Endodermal cell (in vitro differentiated cells): ENCODE measurements around the gene TRABD2B. TPM values are rescaled to one million over a fixed set of nuclear protein-coding genes. Genes with fewer than 3 reads are reported as not detected.

Source experiments
- DNase-seq: peaks from one replicate; pipeline ENCODE4 v3.0.0-alpha.2; 2017
- H3K27ac ChIP-seq: 2 replicates; pipeline ENCODE4 v1.5.1; 2013; ENCODE audit warnings: mild to moderate bottlenecking, low read depth, low read length, moderate library complexity
- H3K27me3 ChIP-seq: 2 replicates; pipeline ENCODE4 v1.6.1; 2013; ENCODE audit warnings: mild to moderate bottlenecking, low read length, moderate library complexity; ENCODE audit not compliant: insufficient read depth, control insufficient read depth, poor library complexity, severe bottlenecking
- H3K36me3 ChIP-seq: 2 replicates; pipeline ENCODE4 v1.7.0; 2013; ENCODE audit warnings: mild to moderate bottlenecking, low read length, moderate library complexity; ENCODE audit not compliant: control insufficient read depth, insufficient read depth
- H3K4me1 ChIP-seq: one replicate; pipeline ENCODE4 v1.7.0; 2013; ENCODE audit warnings: low read length; ENCODE audit not compliant: control insufficient read depth, insufficient read depth
- H3K4me3 ChIP-seq: 2 replicates; pipeline ENCODE4 v1.5.1; 2013; ENCODE audit warnings: mild to moderate bottlenecking, low read length, moderate library complexity
- H3K9ac ChIP-seq: 2 replicates; pipeline ENCODE4 v1.6.1; 2013; ENCODE audit warnings: mild to moderate bottlenecking, low read length, moderate library complexity; ENCODE audit not compliant: poor library complexity, severe bottlenecking; ENCODE audit errors: extremely low read depth
- H3K9me3 ChIP-seq: 2 replicates; pipeline ENCODE4 v1.6.1; 2013; ENCODE audit warnings: mild to moderate bottlenecking, low read length, moderate library complexity; ENCODE audit not compliant: control insufficient read depth
- H3K27ac Mint-ChIP-seq: 2 replicates; pipeline ENCODE4 v1.8.0; 2020; ENCODE audit warnings: mixed read lengths
- H3K27me3 Mint-ChIP-seq: 2 replicates; pipeline ENCODE4 v1.8.0; 2021; ENCODE audit warnings: mild to moderate bottlenecking, mixed read lengths; ENCODE audit not compliant: insufficient read depth
- H3K36me3 Mint-ChIP-seq: 2 replicates; pipeline ENCODE4 v1.8.0; 2020; ENCODE audit warnings: low read depth, mixed read lengths
- H3K4me1 Mint-ChIP-seq: 2 replicates; pipeline ENCODE4 v1.8.0; 2020; ENCODE audit warnings: mixed read lengths
- H3K4me3 Mint-ChIP-seq: 2 replicates; pipeline ENCODE4 v1.8.0; 2020; ENCODE audit warnings: mild to moderate bottlenecking, moderate library complexity, mixed read lengths
- H3K9me3 Mint-ChIP-seq: 2 replicates; pipeline ENCODE4 v1.8.0; 2020; ENCODE audit warnings: mild to moderate bottlenecking, mixed read lengths
- WGBS, 2 experiments: methylation state at CpG; one replicate each; pipeline versions ENCODE4 v1.1.5 to v1.1.7; 2013; ENCODE audit warnings: missing lambda C conversion rate in 2 of 2, mixed read lengths in 1 of 2; ENCODE audit not compliant: insufficient coverage in 1 of 2, insufficient read length in 1 of 2; 5-methylcytosine and 5-hydroxymethylcytosine counted together
- total RNA-seq, 2 donors: library from RNA; stranded (reverse); fragmentation: NEBNext Ultra II Directional in 1 of 2; extraction: Animal tissue kit (Norgen Biotek cat#: 25700) in 1 of 2; gene quantifications; 2 replicates in 1 of 2; 3 replicates in 1 of 2; pipeline ENCODE4 v1.2.1, GENCODE V29; 2021
- TF ChIP-seq, protein P1 (sequence below): fragments of 200-600 bp; sonication (generic); conservative IDR thresholded peaks from 2 replicates; pipeline ENCODE4 v1.5.0; 2021; ENCODE audit warnings: antibody characterized with exemption, mild to moderate bottlenecking

TRABD2B gene
- total RNA-seq, 2 donors from 2014 or later: 24.4 to 28.0 TPM

DNA sequence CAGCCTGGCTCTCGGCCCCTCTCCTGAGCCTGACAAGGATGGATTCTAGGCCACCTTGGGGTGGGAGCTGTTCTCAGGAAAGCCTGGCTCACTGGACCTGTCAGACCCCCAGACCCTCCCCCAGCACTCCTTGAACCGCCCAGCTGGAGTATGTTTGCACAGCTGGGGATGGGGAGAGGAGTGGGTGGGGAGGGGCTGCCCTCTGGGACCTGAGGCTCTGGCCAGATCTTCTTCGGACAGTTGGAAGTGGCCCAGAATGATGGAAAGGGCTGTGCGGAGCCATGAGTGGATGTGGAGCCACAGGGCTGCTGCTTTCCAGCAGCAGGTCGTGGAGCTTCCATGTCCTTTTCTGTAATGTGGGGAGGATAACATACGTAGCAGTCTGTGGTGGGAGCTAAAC, 43.0 kb upstream of the TRABD2B start:
- Histone ChIP-seq H3K9me3 (no peaks in the 10 kb centered on the region), H3K27ac (no peak overlapping the region), H3K36me3 (no peaks in the 10 kb centered on the region), H3K4me3 (no peak overlapping the region), H3K27me3 (no peaks in the 10 kb centered on the region), H3K4me1 (peaks cover 42% of the 10 kb centered on the region), H3K9ac (no peak overlapping the region)
- H3K4me1 Mint-ChIP-seq: peaks cover 73% of the 10 kb centered on the region
- peaks cover 10% of the 10 kb centered on the region for H3K27me3 Mint-ChIP-seq
- H3K9me3 Mint-ChIP-seq: no peaks in the 10 kb centered on the region
- DNase-seq: no peak
- H3K36me3 Mint-ChIP-seq: no peaks in the 10 kb centered on the region
- H3K27ac Mint-ChIP-seq: no peak overlapping the region
- TF ChIP-seq, protein P1, sequence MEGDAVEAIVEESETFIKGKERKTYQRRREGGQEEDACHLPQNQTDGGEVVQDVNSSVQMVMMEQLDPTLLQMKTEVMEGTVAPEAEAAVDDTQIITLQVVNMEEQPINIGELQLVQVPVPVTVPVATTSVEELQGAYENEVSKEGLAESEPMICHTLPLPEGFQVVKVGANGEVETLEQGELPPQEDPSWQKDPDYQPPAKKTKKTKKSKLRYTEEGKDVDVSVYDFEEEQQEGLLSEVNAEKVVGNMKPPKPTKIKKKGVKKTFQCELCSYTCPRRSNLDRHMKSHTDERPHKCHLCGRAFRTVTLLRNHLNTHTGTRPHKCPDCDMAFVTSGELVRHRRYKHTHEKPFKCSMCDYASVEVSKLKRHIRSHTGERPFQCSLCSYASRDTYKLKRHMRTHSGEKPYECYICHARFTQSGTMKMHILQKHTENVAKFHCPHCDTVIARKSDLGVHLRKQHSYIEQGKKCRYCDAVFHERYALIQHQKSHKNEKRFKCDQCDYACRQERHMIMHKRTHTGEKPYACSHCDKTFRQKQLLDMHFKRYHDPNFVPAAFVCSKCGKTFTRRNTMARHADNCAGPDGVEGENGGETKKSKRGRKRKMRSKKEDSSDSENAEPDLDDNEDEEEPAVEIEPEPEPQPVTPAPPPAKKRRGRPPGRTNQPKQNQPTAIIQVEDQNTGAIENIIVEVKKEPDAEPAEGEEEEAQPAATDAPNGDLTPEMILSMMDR: no peak
- WGBS, 2 experiments: 70 to 74% methylated on average over 2 to 6 of the region's 6 CpGs
- H3K4me3 Mint-ChIP-seq: no peak overlapping the region

DNA sequence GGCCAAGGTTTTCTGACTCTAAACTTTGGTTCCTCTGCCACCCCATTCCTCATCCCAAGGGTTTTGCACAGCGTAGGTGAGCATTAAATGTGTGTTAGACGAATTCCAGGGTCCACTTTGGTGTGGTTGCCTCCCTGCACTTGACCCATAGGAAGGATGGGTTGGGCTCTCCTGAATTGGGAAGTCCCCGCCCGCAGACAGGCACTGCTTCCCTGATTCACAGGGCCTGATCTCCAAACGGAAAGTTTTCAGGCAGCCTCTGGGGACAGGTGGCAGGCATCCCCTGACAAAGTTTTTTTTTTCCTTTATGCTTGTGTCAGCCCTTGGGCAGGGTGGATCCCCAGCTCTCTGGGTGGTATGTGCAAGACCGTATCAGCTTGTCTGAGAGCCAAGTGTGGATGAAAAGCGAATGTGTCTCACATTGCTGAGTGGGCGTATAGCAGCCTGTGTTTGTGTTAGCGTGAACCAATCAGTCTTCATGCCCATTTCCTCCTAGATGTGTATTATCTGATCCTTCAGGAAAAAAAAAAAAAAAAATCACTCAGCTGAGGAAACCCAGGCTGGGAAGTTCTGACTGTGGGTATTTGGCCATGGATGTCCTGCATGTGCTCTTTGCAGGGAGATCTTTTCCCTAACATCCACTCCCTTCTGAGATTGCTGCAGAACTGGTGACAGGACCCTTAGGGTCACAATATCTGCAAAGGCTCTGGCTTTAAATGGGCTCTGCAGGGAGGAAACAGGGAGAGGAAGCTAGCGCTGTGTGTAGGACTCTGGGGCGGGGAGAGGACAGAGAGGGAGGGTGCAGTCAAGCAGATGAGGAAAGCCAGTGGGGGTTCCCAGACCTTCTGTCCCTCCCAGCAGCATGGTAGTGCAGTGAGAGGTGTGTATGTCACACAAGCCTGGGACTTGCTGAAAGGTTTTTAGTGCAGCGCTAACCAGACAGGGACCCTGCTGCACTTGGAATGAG, 42.2 kb upstream of the TRABD2B start:
- no peak overlapping the region for H3K4me3 Mint-ChIP-seq
- peaks cover 10% of the 10 kb centered on the region for H3K27me3 Mint-ChIP-seq
- no peaks in the 10 kb centered on the region for H3K36me3 ChIP-seq
- WGBS, 2 experiments: 75 to 78% methylated on average over 6 to 12 of the region's 12 CpGs
- no peak overlapping the region for H3K27ac Mint-ChIP-seq
- H3K27me3 ChIP-seq: no peaks in the 10 kb centered on the region
- TF ChIP-seq, protein P1: no peak
- no peak overlapping the region for H3K4me3 ChIP-seq
- no peaks in the 10 kb centered on the region for H3K9me3 Mint-ChIP-seq
- peaks cover 71% of the 10 kb centered on the region for H3K4me1 Mint-ChIP-seq
- H3K4me1 ChIP-seq: peaks cover 40% of the 10 kb centered on the region
- H3K9ac ChIP-seq: no peak overlapping the region
- H3K27ac ChIP-seq: no peak overlapping the region
- no peaks in the 10 kb centered on the region for H3K9me3 ChIP-seq
- H3K36me3 Mint-ChIP-seq: no peaks in the 10 kb centered on the region
- peak; percentile 60 for DNase-seq

DNA sequence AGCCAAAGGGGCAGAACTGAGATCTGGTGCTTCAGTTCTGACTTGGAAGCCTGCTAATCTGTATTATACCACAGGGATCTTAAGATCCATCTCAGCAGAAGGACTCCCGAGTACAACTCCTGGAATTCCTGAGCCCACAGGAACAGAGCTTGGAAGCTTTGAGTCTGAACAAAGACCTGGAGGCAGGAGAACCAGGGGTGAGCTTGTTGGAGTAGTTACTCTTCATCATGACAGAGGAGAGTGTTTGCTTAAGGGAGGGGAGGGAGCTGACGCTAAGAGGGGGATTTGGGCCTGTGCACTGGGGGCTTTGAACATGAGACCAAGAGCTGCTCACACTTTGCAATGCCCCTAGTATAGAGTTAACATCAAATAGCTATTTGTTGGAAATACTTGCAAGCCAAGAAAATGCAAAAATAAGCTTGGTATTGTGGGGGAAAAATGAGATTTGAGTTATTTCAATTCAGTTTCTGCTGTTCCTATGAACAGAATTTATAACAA, 41.1 kb upstream of the TRABD2B start:
- peaks cover 62% of the 10 kb centered on the region for H3K4me1 Mint-ChIP-seq

More for the DNA sequence above, 41.1 kb upstream of the TRABD2B start:
- Mint-ChIP-seq H3K4me3 (no peak overlapping the region), H3K9me3 (no peaks in the 10 kb centered on the region), H3K27ac (no peak overlapping the region), H3K36me3 (no peaks in the 10 kb centered on the region), H3K27me3 (peaks cover 10% of the 10 kb centered on the region)
- DNase-seq: no peak
- Histone ChIP-seq H3K27ac (no peak overlapping the region), H3K9me3 (no peaks in the 10 kb centered on the region), H3K4me1 (peaks cover 32% of the 10 kb centered on the region), H3K27me3 (no peaks in the 10 kb centered on the region), H3K4me3 (no peak overlapping the region), H3K36me3 (no peaks in the 10 kb centered on the region), H3K9ac (no peak overlapping the region)
- TF ChIP-seq, protein P1: no peak
- WGBS, 2 experiments: 29 to 53% methylated on average over 1 to 2 of the region's 2 CpGs
